WTC11 (cell line): ENCODE data around the gene ARHGEF17. TPM values are rescaled to one million over a fixed set of nuclear protein-coding genes. Genes with fewer than 3 reads are reported as not detected.

Source experiments
- ATAC-seq: fragments of 200-7000 bp; cut with Tn5 transposase; 2 replicates; pipeline ENCODE4 v1.10.0; 2021; ENCODE audit warnings: mild to moderate bottlenecking, moderate library complexity
- CTCF ChIA-PET: fragments of 300-600 bp; sonication (Branson Sonifier 250); formaldehyde crosslinking; loops from one replicate; lab custom pipeline; 2021; ENCODE audit warnings: antibody characterized with exemption; lab: Charles Lee
- POLR2A ChIA-PET: fragments of 350-600 bp; sonication (Branson Sonifier 250); formaldehyde crosslinking; loops from one replicate; lab custom pipeline; 2021; ENCODE audit warnings: antibody characterized with exemption; lab: Charles Lee
- DNase-seq: peaks from one replicate; pipeline ENCODE4 v3.0.0; 2021; ENCODE audit warnings: low spot score
- H3K27ac Mint-ChIP-seq: 2 replicates; pipeline ENCODE4 v1.8.0; 2021; ENCODE audit warnings: mixed read lengths
- H3K27me3 Mint-ChIP-seq: 2 replicates; pipeline ENCODE4 v1.8.0; 2021; ENCODE audit warnings: low read depth, mild to moderate bottlenecking, moderate library complexity, mixed read lengths
- H3K36me3 Mint-ChIP-seq: 2 replicates; pipeline ENCODE4 v1.8.0; 2021; ENCODE audit warnings: mixed read lengths
- H3K4me1 Mint-ChIP-seq: 2 replicates; pipeline ENCODE4 v1.8.0; 2022; ENCODE audit warnings: mixed read lengths
- H3K4me3 Mint-ChIP-seq: 2 replicates; pipeline ENCODE4 v1.8.0; 2021; ENCODE audit warnings: mild to moderate bottlenecking, moderate library complexity, mixed read lengths
- H3K9me3 Mint-ChIP-seq: 2 replicates; pipeline ENCODE4 v1.8.0; 2021; ENCODE audit warnings: mixed read lengths
- AFF4 ChIP-seq: sonication (generic); formaldehyde crosslinking; IDR thresholded peaks from 2 replicates; pipeline ENCODE4 v1.8.1; 2023; ENCODE audit warnings: mild to moderate bottlenecking, missing genetic modification reagents, borderline replicate concordance
- E2F1 ChIP-seq: sonication (generic); formaldehyde crosslinking; IDR thresholded peaks from 2 replicates; pipeline ENCODE4 v1.8.0; 2022; ENCODE audit warnings: mild to moderate bottlenecking, missing genetic modification reagents
- ERG ChIP-seq: fragments of 250-450 bp; sonication (Bioruptor Pico); IDR thresholded peaks from 2 replicates; pipeline ENCODE4 v1.8.0; 2021; ENCODE audit warnings: mild to moderate bottlenecking
- ETV6 ChIP-seq: sonication (generic); formaldehyde crosslinking; IDR thresholded peaks from 2 replicates; pipeline ENCODE4 v1.8.1; 2022; ENCODE audit warnings: mild to moderate bottlenecking, missing genetic modification reagents
- GTF2I ChIP-seq: fragments of 250-450 bp; sonication (Bioruptor Pico); conservative IDR thresholded peaks from 2 replicates; pipeline ENCODE4 v1.4.0; 2021; ENCODE audit warnings: mild to moderate bottlenecking
- HMGA2 ChIP-seq: fragments of 250-450 bp; sonication (Bioruptor Pico); IDR thresholded peaks from 2 replicates; pipeline ENCODE4 v1.4.0; 2021; ENCODE audit warnings: mild to moderate bottlenecking, moderate library complexity
- JUN ChIP-seq: sonication (generic); formaldehyde crosslinking; IDR thresholded peaks from 2 replicates; pipeline ENCODE4 v1.8.0; 2023; ENCODE audit warnings: mild to moderate bottlenecking, missing genetic modification reagents
- KAT7 ChIP-seq: sonication (generic); formaldehyde crosslinking; IDR thresholded peaks from 2 replicates; pipeline ENCODE4 v1.8.1; 2023; ENCODE audit warnings: missing genetic modification reagents, mild to moderate bottlenecking, borderline replicate concordance
- PREB ChIP-seq: sonication (generic); formaldehyde crosslinking; IDR thresholded peaks from 2 replicates; pipeline ENCODE4 v1.8.1; 2022; ENCODE audit warnings: mild to moderate bottlenecking, missing genetic modification reagents, moderate library complexity, borderline replicate concordance
- TP53 ChIP-seq: sonication (generic); formaldehyde crosslinking; IDR thresholded peaks from 2 replicates; pipeline ENCODE4 v1.8.1; 2023; ENCODE audit warnings: mild to moderate bottlenecking, missing genetic modification reagents
- ZBTB21 ChIP-seq: sonication (generic); formaldehyde crosslinking; IDR thresholded peaks from 2 replicates; pipeline ENCODE4 v1.8.1; 2023; ENCODE audit warnings: mild to moderate bottlenecking, missing genetic modification reagents, borderline replicate concordance
- ZMAT4 ChIP-seq: fragments of 250-450 bp; sonication (Bioruptor Pico); IDR thresholded peaks from 2 replicates; pipeline ENCODE4 v1.9.0; 2021; ENCODE audit warnings: mild to moderate bottlenecking
- ZNF232 ChIP-seq: sonication (generic); formaldehyde crosslinking; IDR thresholded peaks from 2 replicates; pipeline ENCODE4 v1.8.0; 2022; ENCODE audit warnings: mild to moderate bottlenecking, missing genetic modification reagents
- ZNF263 ChIP-seq: sonication (generic); formaldehyde crosslinking; IDR thresholded peaks from 2 replicates; pipeline ENCODE4 v1.8.1; 2022; ENCODE audit warnings: low read depth, mild to moderate bottlenecking, moderate library complexity, missing genetic modification reagents
- ZNF317 ChIP-seq: sonication (generic); formaldehyde crosslinking; IDR thresholded peaks from 2 replicates; pipeline ENCODE4 v1.8.1; 2023; ENCODE audit warnings: low read depth, mild to moderate bottlenecking, moderate library complexity, missing genetic modification reagents, borderline replicate concordance
- ZSCAN18 ChIP-seq: fragments of 250-450 bp; sonication (Bioruptor Pico); IDR thresholded peaks from 2 replicates; pipeline ENCODE4 v2.1.2; 2022; ENCODE audit warnings: mild to moderate bottlenecking, moderate library complexity
- total RNA-seq: library from RNA; stranded (reverse); gene quantifications from 3 replicates; pipeline ENCODE4 v1.2.3, GENCODE V29; 2021

The ARHGEF17 gene
- total RNA-seq, 1 experiment from 2014 or later = 18.2 TPM

- Mint-ChIP-seq H3K9me3 (no peaks in the 10 kb centered on the region), H3K4me3 (no peak overlapping the region), H3K36me3 (no peaks in the 10 kb centered on the region), H3K27ac (no peak overlapping the region), H3K4me1 (peaks cover 4% of the 10 kb centered on the region), H3K27me3 (peaks cover 40% of the 10 kb centered on the region)
- ATAC-seq = no peak
- POLR2A ChIA-PET = no interaction called here
- no peak for TF ChIP-seq ERG (CRISPR knock-in tag)
- no peak for TF ChIP-seq GTF2I (CRISPR knock-in tag)
- no peak for TF ChIP-seq ZMAT4 (CRISPR knock-in tag)
- TF ChIP-seq ZNF232 (CRISPR knock-in tag) = no peak
- TF ChIP-seq PREB (CRISPR knock-in tag) = no peak
- TF ChIP-seq ZBTB21 (CRISPR knock-in tag) = no peak
- no peak for TF ChIP-seq HMGA2
- TF ChIP-seq KAT7 = no peak
- no peak for TF ChIP-seq TP53 (CRISPR knock-in tag)
- TF ChIP-seq ETV6 (CRISPR knock-in tag) = no peak
- TF ChIP-seq AFF4 (CRISPR knock-in tag) = no peak
- CTCF ChIA-PET = interaction anchor here (0.7 to 3.9 kb wide), 4 partner anchors 25 to 87 kb away, joined by 4 to 16 read pairs (median 5); no protein-coding TSS in a partner anchor
- no peak for DNase-seq
These were observed 44.4 kb upstream of the ARHGEF17 start for GRCh38 chr11:73263640-73264039.

GRCh38 chr11:73265278-73265810 is 42.7 kb upstream of the ARHGEF17 start:
- ATAC-seq = no peak
- Mint-ChIP-seq H3K9me3 (no peaks in the 10 kb centered on the region), H3K36me3 (no peaks in the 10 kb centered on the region), H3K4me1 (peaks cover 20% of the 10 kb centered on the region), H3K27ac (no peak overlapping the region), H3K4me3 (no peak overlapping the region), H3K27me3 (peaks cover 40% of the 10 kb centered on the region)
- no peak for TF ChIP-seq JUN (CRISPR knock-in tag)
- no peak for TF ChIP-seq ZSCAN18 (CRISPR knock-in tag)
- no peak for TF ChIP-seq ZNF317 (CRISPR knock-in tag)
- no peak for TF ChIP-seq E2F1 (CRISPR knock-in tag)
- no peak for TF ChIP-seq ZNF263
- TF ChIP-seq GTF2I (CRISPR knock-in tag) = no peak
- no peak for TF ChIP-seq AFF4 (CRISPR knock-in tag)
- TF ChIP-seq KAT7 = no peak
- POLR2A ChIA-PET = interaction anchor here (0.7 kb wide), 1 partner anchor 407 kb away, joined by 3 read pairs; no protein-coding TSS in a partner anchor
- CTCF ChIA-PET = interaction anchor here (0.7 to 3.9 kb wide), 4 partner anchors 24 to 86 kb away, joined by 3 to 16 read pairs (median 4); no protein-coding TSS in a partner anchor
- no peak for DNase-seq
